GM18505 (cell line): ENCODE measurements around the gene FOXO3.

ENCODE experiments used
- ATAC-seq: cut with Tn5 transposase; IDR thresholded peaks from one replicate; pipeline ENCODE4 v1.9.1; 2021; ENCODE audit not compliant: unreplicated experiment
- POLR2A ChIP-seq: IDR thresholded peaks from 4 replicates; pipeline ENCODE4 v1.6.1; 2011; ENCODE audit warnings: borderline replicate concordance; ENCODE audit not compliant: insufficient read depth, insufficient read length; ENCODE audit errors: extremely low read depth

The FOXO3 gene

DNA sequence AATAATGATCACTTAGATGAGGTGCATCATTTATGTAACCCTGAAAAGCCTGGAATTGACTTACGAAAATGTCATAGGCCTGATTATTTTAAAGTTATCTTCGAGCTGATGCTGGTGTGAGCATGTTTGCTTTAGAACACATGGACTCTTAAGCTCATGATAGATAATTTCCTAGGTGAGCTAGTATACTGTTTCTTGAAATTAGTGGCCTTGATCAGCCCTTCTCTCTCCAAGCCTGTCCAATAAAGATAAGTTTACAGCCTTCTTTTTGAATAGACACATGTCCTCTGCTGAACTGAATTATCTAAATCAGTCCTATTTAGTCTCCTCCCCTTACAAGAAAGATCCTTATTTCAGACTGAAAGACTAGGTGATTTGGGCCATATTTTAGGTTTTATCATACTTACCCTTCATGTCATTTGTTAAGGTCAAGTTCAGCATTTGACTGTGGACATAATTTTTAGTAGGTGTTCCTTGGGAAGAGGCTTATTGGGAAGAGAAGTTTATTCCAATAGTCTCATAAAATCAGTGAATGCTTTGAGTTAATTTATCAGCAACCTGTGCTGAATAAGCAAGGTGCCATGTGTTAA lies 15.3 kb downstream of the FOXO3 start:
- TF ChIP-seq POLR2A = no peak

DNA sequence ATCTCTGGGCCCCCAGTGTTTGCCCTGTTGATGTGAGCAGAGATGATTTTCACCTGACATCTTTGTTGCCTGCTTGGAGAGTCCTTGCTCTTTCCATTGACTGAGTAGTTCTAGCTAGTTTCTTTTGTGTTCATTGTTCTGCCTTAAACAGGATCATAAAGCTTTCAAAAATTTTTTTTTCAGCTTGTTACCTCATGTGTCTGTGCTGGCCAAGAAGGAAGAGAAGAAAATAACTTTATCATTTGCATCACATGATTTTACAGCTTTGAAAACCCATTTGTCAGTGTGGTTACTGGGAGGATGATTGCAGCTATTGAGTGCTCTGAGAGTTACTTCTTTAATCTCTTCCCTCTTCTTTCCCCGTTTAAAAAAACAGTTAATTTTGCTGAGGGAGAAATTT lies 16.0 kb downstream of the FOXO3 start:
- no peak for TF ChIP-seq POLR2A
- no peak for ATAC-seq

More for the DNA sequence above, 15.3 kb downstream of the FOXO3 start:
- no peak for ATAC-seq

DNA sequence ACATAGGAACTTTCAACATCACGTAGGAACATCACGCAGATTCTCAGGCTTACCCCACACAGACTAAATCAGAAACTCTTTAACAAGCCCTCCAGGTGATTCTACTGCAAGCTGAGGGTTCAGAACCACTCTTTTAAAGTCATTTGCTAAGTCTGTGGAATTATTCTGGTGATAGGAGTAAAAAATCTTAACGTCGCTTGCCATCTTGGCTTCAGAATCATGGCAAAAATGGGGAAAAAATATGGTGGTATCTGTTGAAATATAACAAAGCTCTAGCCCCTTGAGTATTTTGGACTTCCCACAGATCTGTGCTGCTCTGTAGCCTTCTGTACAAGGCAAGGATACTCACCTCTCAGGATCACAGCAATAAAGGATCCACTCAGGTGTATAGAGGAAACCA lies 17.4 kb downstream of the FOXO3 start:
- no peak for ATAC-seq
- TF ChIP-seq POLR2A = no peak

DNA sequence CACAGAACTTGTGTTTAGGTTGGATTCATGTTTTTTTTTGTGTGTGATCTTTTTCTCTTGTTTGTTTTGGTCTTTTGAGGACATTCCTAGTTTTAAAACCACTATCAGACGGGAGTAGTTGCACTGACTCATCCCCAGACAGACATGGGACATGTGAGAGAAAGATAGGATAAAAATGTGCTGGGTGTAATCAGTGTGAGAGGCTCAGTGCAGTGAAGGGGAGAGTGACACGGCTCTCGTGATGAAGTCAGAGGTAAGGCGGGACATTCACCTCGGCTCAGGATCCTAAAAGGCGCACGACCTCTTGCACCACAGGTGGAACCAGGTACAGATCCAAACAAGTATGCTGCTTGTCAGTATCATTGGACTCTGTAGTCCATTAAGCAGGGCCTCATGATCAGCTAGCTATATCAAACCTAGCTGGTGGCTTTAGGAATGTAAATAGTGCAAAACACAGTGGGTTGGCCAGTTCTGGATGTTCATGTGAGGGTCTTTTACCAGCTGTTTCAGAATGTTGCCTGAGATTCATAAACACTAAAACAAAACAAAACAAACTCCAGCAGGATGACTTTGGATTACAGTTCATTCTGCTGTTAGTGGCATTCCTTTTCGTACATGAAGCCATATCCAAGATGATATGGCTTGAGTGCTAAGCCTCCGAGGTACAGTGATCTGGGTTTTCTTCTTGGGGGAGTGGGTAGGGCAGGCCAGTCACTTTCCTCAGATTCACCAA lies 18.0 kb downstream of the FOXO3 start:
- no peak for ATAC-seq

DNA sequence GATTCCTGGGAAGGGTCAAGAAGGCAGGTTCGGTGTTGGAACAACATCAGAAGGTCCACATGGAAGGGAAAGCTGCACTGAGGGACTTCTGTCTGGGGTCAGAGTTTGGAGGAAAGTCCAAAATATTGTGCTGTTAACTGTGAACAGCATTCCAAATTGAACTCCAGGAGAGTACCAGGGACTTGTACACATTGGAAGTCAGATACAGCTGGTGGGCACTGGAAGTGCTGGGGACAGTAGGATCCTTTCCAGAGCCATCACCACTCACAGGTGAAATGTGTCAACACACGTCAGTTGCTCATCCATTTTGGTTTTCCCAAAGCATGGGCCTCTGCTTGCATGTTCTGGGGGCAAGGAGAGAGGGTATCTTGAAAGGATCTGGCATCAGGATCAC lies 18.6 kb downstream of the FOXO3 start:
- no peak for ATAC-seq

More for the DNA sequence above, 18.0 kb downstream of the FOXO3 start:
- no peak for TF ChIP-seq POLR2A

DNA sequence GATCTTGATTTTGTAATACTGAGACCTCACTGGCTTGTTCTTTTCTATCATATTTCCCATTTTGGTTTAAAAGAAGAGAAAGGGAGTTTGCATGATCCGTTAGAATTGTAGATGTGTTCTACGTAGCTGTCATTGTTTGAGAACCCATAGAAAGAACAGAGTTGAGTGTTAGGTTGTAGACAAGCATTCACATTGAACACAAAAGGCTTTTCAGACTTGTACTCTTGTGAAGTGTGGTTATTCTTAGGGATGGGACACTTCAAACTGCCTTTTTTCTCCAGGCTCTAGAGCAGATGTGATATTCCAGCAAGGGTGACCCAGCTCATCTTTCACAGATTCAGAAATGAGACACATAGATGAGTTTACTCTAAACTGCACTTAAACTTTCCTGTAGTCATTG lies 19.9 kb downstream of the FOXO3 start:
- ATAC-seq = no peak
- no peak for TF ChIP-seq POLR2A

More for the DNA sequence above, 18.6 kb downstream of the FOXO3 start:
- TF ChIP-seq POLR2A = no peak

DNA sequence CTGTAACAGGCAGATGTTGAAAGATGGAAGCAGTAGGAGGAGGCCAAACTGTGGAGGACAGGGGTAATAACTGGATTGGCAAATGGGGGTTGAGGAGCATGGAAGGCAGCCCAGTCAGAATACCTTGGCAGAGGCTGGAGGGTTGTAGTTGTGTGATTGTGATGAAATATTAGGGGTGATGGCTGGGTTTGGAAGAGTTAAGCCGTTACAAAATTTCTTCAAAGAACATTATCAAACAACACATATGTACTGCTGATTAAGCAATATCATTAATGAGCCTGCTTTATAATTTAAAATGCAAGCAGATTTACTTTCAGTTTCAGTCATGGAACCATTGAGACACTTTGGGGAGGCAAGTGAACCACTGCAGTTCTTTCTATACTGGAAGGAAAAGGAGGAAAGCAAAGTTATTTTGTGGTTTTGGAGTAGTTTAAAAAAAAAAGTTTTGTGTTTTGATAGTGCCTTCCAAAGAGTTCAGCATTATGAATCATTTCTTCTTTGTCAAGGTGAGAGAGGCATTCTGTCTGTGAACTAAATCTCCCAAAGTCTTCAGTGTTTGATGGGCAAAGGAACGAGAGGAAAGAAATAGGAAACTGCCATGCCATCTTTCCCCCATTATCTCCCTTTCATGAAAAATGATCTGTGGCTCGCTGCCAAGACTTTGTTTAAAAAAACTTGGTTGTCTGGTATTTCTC lies 20.7 kb downstream of the FOXO3 start:
- ATAC-seq = no peak
- no peak for TF ChIP-seq POLR2A

DNA sequence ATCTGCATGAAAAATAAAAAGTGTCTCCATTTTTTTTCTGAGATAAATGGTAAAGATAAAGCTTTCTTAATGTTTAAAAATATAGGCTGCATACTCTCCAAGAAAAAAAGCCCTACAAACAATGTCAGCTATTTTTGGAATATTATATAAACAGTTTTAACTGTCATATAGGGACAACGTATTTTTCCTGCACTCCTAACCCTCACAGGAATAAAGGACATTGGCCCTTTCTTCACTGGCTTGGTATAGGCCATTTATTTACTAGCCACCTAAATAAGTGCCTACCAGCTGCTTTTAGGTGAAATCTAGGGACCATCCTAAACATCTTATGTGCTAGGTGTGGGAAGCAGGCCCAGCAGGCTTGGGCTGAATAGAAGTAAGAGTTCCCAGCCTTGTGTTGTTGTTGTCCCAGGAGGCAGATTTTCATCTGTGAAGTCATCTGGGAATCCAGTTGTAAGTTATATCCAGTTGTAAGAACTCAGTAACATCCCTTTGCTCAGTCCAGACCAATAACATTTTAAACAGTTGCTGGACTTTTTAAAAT lies 21.3 kb downstream of the FOXO3 start:
- ATAC-seq = no peak
- TF ChIP-seq POLR2A = no peak

DNA sequence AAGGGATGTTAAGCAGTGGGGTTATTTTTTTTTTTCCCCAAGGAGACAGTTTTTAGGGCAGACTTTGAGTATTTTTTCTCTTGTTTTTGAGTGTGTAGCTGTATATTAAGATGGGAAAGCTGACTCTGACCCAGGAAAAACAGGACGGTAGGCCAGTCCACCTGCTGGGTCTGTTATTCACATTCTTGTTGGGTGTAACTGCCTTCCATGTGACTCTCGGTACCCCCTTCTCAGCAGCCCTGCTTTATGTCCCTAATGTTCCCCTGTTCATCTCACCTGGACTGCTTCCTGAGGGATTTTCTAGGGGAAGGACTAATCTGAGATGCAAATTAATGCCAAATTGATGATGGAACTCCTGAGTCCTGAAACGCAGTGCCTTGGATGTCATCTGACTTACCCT lies 21.9 kb downstream of the FOXO3 start:
- no peak for TF ChIP-seq POLR2A
- ATAC-seq = no peak

DNA sequence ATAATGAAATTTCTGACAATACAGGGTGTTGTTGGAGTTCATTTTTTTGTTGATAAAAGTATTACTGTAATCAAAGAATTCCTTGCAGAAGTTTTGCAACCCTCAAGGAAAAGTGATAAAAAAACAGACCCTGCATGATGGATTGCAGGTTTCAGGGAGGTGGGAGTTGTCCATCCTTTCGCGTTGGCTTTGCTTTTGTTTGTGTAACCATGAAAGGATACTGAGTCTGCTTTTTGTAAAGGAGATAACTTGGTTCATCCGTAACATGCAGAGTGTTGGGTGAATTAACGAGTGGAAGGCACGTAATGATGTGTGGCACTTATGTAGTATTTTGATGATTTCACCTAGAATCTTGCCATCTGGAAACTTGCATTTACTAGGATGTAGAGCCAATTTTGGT lies 23.6 kb downstream of the FOXO3 start:
- TF ChIP-seq POLR2A = no peak
- no peak for ATAC-seq

DNA sequence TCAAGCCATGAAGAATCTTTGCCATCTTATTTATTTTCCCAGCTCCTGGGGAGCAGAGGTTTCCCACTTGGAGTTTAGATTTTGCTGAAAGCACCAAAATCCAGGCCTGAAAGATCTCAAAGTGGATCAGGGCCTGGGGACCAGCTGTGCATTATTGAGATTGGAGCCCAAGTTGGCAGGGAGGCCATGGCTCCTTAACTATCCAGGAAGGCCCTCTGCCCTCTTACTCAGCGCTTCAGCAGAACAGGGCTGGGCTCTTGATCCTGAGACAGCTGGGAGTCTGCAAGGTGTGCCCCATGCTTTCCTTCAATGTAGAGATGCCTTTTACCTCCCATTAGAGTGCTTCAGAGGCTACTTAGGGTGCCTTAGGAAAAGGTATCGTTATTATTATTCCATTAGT lies 24.6 kb downstream of the FOXO3 start:
- ATAC-seq = no peak
- TF ChIP-seq POLR2A = no peak

DNA sequence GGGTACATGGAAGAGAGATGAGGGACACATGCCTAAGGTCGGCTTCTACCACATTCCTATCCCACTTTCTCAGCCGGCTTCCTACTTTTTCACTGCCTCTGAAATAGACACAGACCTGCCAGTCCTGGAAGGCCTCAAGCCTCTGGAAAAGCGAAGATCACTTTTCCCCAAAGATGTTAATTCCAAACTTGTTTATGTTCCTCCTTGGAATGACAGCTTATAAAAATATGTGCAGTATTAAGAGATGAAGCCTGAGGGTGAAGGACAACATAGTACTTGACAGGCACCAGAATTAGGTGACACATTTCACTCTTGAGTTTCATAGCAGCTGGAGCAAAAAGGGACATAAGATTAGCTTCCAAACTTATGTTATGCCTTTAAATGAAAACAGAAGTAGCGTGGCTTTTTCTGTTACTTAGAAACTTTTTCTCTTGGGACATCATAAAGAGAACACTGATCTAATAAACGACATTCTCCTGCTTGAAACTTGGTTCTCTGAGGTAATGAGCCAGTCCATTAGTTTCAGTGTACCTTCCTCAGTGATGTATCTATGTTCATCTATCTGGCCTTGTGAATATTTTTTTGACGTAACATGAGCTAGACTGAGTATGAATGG lies 25.3 kb downstream of the FOXO3 start:
- no peak for TF ChIP-seq POLR2A
- ATAC-seq = no peak

DNA sequence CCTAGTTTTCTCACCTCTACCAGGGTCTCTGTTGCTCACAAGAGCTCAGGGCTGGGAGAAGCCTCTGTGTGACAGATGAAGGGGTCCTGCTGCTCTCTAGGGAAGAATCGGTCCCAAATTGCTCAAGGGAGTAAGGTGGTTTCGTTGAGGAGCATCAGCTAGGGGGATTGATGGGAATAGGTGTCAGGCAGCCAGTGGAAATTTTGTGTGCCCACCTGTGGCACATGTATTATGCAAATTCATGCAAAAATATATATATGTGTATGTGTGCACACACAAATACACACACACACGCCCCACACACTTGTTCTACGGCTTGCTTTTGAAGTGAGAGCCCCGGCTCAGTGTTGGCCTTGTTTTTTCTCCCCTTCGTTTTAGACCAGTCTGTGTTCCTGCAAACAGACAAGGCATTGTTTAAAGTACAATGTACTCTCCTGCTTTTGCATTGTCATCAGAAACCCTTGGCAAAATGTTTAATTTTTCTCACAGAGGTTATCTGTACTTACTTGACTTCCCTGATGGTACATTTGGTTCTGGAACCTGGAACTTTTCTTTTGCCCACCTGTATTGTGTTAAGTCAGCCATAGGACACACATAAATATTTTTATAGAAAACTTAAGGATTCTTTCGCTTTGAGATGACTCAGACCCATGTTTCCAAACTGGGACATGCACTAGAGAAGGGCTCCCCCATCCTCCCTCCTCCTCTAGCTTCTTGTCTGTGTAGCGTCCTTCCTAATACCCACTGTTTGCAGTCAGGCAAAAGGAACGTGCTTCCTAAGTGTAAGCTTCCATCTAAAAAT lies 26.7 kb downstream of the FOXO3 start:
- ATAC-seq = no peak

DNA sequence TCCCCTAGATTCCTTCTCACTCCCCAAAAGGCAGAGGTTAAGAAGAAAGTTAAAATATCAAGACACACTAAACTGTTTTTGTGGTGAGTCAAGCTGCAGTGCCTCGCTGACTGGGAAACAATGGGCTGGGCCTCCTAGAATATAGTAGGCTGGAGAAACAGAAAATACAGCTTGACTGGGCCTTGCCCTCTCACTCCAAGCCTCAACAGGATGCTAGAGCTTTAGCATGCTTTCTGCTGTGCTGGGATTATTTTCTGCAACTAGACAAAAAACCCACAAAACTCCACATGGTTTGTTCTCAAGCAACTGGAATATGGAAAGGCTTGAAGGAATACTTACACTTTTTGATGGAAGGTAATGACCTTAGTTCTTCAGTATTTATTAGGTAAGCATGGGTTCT lies 27.9 kb downstream of the FOXO3 start:
- TF ChIP-seq POLR2A = no peak
- ATAC-seq = no peak

More for the DNA sequence above, 26.7 kb downstream of the FOXO3 start:
- no peak for TF ChIP-seq POLR2A
